Astrocyte of the spinal cord (primary cell): ENCODE results near the gene HSPB8.

Experiments
- DNase-seq: peaks from one replicate; pipeline ENCODE4 v3.0.0; 2011; ENCODE audit warnings: low read depth, low spot score
- H3K4me3 ChIP-seq: 2 replicates; pipeline ENCODE4 v1.5.1; 2011; ENCODE audit warnings: low read depth, mild to moderate bottlenecking, low read length, moderate library complexity
- in situ Hi-C: cut with HindIII; loops from 2 replicates; pipeline ENCODE4 v1.10.0; 2017; ENCODE audit warnings: low sequenced_read_pairs
- TF ChIP-seq, protein P1 (sequence below): IDR thresholded peaks from 2 replicates; pipeline ENCODE4 v1.5.1; 2012; ENCODE audit warnings: low read depth, mild to moderate bottlenecking, low read length, inconsistent platforms

Gene HSPB8

GRCh38 chr12:119156401-119157044 is 22.2 kb upstream of the HSPB8 start:
- DNase-seq = no peak
- TF ChIP-seq, protein P1, sequence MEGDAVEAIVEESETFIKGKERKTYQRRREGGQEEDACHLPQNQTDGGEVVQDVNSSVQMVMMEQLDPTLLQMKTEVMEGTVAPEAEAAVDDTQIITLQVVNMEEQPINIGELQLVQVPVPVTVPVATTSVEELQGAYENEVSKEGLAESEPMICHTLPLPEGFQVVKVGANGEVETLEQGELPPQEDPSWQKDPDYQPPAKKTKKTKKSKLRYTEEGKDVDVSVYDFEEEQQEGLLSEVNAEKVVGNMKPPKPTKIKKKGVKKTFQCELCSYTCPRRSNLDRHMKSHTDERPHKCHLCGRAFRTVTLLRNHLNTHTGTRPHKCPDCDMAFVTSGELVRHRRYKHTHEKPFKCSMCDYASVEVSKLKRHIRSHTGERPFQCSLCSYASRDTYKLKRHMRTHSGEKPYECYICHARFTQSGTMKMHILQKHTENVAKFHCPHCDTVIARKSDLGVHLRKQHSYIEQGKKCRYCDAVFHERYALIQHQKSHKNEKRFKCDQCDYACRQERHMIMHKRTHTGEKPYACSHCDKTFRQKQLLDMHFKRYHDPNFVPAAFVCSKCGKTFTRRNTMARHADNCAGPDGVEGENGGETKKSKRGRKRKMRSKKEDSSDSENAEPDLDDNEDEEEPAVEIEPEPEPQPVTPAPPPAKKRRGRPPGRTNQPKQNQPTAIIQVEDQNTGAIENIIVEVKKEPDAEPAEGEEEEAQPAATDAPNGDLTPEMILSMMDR = no peak
- in situ Hi-C loops = no loop called here
- H3K4me3 ChIP-seq = no peak overlapping the region

DNA sequence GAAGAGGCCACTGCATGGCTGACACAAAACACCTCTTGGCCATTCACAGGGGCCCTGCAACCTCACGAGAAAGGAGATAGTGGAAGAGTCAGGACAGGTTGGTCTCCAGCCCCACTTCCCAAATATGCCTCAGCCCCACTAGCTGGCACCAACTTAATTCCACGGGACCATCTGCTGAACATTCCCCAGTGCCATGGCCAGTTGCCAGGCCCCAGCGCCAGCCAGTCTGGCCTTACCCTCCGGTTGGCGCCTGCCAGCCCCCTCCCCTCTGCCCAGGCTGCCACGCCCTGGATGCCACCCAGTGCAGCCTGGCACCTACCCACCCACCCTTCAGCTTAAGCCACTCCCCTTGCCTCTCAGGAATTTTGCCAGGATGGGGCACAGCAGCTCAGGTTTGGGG is 21.2 kb upstream of the HSPB8 start:
- TF ChIP-seq, protein P1 = no peak
- H3K4me3 ChIP-seq = no peak overlapping the region
- DNase-seq = no peak
- in situ Hi-C loops = no loop called here

GRCh38 chr12:119157978-119158377 is 20.8 kb upstream of the HSPB8 start:
- TF ChIP-seq, protein P1 = no peak

GRCh38 chr12:119158402-119158801 is 20.3 kb upstream of the HSPB8 start:
- TF ChIP-seq, protein P1 = no peak
- no peak overlapping the region for H3K4me3 ChIP-seq
- in situ Hi-C loops = no loop called here

More at GRCh38 chr12:119157978-119158377, 20.8 kb upstream of the HSPB8 start:
- no peak overlapping the region for H3K4me3 ChIP-seq
- in situ Hi-C loops = no loop called here
- no peak for DNase-seq

DNA sequence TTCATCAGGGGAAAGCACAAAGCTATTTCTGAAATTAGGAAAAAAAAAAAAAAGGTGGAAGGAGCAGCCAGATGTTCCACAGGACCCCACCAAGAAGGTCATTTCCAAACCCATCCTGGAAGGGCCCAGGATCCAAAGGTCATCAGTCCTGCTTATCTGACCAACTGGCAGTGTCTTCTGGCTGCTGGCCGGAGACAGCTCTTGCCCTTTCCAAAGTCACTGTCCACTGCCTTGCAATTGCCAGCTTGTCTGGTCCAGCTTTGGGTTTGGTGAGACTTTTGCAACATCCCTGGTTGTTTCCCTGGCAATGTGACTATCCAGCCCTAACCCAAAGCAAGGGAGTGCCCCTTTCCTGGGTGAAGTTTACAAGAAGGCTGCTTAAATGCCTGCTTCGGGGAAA is 18.9 kb upstream of the HSPB8 start:
- no peak overlapping the region for H3K4me3 ChIP-seq
- in situ Hi-C loops = no loop called here
- no peak for DNase-seq
- TF ChIP-seq, protein P1 = no peak

More at GRCh38 chr12:119158402-119158801, 20.3 kb upstream of the HSPB8 start:
- no peak for DNase-seq

DNA sequence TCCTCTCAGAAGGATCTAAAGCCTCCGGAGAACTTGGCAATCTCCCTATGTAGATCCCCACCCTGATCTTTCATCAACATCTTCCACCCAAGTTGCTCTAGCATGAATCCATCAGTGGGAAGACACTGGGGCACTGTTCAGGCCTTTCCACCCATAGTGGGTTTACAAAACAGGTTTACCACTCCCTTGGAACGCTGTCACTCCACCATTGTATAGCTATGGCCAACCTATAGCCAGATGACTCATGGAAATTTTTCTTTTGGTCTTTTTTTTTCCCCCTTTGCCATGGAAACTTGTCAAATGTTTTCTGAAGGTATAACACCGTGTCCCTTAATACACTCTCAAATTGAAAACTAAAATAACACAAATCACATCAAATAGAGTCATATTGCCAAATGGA is 10.8 kb upstream of the HSPB8 start:
- DNase-seq = no peak
- TF ChIP-seq, protein P1 = no peak
- no peak overlapping the region for H3K4me3 ChIP-seq
- in situ Hi-C loops = no loop called here
